Measurements from ENCODE around the gene ATOH8.

ATOH8 gene

DNA sequence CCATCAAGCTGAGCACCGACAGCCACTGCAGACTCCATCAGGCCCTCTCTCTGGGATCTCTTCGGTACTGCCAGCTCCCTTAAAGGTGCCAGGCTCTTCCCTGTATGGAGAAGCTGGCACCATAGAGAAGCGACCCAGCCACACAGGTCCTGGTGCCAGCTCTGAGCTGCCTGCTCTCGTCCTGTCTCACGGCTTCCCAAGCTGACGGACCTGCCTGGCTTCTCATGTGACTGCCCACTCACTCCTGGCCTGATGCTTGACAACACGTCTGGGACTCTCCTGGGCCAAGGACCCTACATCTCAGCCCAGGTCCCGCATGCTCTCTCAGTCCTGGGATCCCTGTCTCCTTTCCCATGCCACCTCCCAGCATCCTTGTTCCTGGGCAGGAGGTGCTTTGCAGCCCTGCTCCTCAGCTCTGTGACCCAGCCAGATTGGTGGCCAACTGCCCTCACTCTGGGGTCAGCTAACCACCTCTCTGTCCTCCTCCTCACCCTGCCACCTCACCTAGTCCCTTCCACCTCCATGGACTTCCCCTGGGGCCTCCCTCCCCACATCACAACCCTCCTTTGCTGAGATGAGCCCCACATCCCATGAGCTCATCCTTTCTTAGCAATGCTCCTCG lies 12.5 kb upstream of the ATOH8 start:
- ATAC-seq (ENCODE audit: insufficient read depth, low read depth): no peak
- H3K79me2 ChIP-seq (ENCODE audit: insufficient read depth, low read length): no peaks in the 10 kb centered on the region
- TF ChIP-seq EZH2 (IDR thresholded peaks at IDR 0.05; ENCODE audit: borderline replicate concordance, low read depth, low read length, severe bottlenecking): no peak
- no peaks in the 10 kb centered on the region for H3K36me3 ChIP-seq (ENCODE audit: insufficient read depth, low read length)
- H3K9ac ChIP-seq (ENCODE audit: low read depth, low read length): no peak overlapping the region
- H4K20me1 ChIP-seq (ENCODE audit: insufficient read depth, low read length): no peaks in the 10 kb centered on the region
- H3K4me3 ChIP-seq (ENCODE audit: low read depth in 1 of 2, low read length in 2 of 2): no peak overlapping the region
- no peak overlapping the region for H3K27ac ChIP-seq (ENCODE audit: low read length)
- H3K4me2 ChIP-seq (ENCODE audit: insufficient read depth, low read length): no peak overlapping the region
- no peak overlapping the region for H2AFZ ChIP-seq (ENCODE audit: low read depth, low read length)
- no peaks in the 10 kb centered on the region for H3K9me3 ChIP-seq (ENCODE audit: insufficient read depth, low read length, severe bottlenecking)
- H3K27me3 ChIP-seq (ENCODE audit: insufficient read depth, low read length, poor library complexity): peaks cover 21% of the 10 kb centered on the region
- DNase-seq: no peak
- H3K4me1 ChIP-seq (ENCODE audit: insufficient read depth, low read length): no peaks in the 10 kb centered on the region

DNA sequence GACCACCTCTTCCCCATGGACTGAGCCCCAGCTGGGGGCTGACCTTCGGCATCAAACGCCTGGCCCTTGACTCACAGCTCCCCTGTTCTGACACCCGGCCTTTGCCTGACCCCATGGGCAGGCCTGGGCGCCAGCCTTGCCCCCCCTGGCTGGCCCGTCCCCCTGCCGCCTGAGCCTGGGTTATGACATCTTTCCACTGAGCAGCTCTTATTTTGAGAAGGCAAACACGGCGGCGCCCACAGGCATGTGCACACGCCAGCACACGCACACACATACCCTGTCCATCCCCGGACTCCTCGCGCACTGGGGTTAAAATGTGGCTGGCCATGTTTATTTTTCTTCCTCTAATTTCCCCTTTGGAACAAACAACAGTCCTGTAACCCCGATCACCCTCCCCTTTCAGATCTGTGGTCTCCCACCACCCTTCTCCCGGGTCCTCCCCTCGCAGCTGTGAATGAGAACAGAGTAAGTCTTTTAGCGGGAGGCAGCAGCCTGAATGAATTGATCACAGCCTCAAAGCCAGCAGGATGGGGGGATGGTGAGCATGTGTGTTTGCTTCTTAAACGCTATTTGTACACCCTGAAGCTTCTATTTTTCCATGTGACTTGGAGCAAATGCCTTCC lies 11.8 kb upstream of the ATOH8 start:
- DNase-seq (peak; percentile 28), ATAC-seq (ENCODE audit: insufficient read depth, low read depth) (peak; percentile 68)
- H3K9ac ChIP-seq (ENCODE audit: low read depth, low read length): no peak overlapping the region
- no peak overlapping the region for H3K4me3 ChIP-seq (ENCODE audit: low read depth in 1 of 2, low read length in 2 of 2)
- no peak overlapping the region for H3K4me2 ChIP-seq (ENCODE audit: insufficient read depth, low read length)
- no peaks in the 10 kb centered on the region for H3K9me3 ChIP-seq (ENCODE audit: insufficient read depth, low read length, severe bottlenecking)
- H4K20me1 ChIP-seq (ENCODE audit: insufficient read depth, low read length): no peaks in the 10 kb centered on the region
- H3K36me3 ChIP-seq (ENCODE audit: insufficient read depth, low read length): no peaks in the 10 kb centered on the region
- H3K27me3 ChIP-seq (ENCODE audit: insufficient read depth, low read length, poor library complexity): peaks cover 19% of the 10 kb centered on the region
- H2AFZ ChIP-seq (ENCODE audit: low read depth, low read length): no peak overlapping the region
- TF ChIP-seq EZH2 (IDR thresholded peaks at IDR 0.05; ENCODE audit: borderline replicate concordance, low read depth, low read length, severe bottlenecking): no peak
- TF ChIP-seq, protein P1, sequence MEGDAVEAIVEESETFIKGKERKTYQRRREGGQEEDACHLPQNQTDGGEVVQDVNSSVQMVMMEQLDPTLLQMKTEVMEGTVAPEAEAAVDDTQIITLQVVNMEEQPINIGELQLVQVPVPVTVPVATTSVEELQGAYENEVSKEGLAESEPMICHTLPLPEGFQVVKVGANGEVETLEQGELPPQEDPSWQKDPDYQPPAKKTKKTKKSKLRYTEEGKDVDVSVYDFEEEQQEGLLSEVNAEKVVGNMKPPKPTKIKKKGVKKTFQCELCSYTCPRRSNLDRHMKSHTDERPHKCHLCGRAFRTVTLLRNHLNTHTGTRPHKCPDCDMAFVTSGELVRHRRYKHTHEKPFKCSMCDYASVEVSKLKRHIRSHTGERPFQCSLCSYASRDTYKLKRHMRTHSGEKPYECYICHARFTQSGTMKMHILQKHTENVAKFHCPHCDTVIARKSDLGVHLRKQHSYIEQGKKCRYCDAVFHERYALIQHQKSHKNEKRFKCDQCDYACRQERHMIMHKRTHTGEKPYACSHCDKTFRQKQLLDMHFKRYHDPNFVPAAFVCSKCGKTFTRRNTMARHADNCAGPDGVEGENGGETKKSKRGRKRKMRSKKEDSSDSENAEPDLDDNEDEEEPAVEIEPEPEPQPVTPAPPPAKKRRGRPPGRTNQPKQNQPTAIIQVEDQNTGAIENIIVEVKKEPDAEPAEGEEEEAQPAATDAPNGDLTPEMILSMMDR (IDR thresholded peaks at IDR 0.05; ENCODE audit: borderline replicate concordance, extremely low read depth, low read length, poor library complexity, severe bottlenecking): no peak
- H3K4me1 ChIP-seq (ENCODE audit: insufficient read depth, low read length): no peaks in the 10 kb centered on the region
- H3K27ac ChIP-seq (ENCODE audit: low read length): no peak overlapping the region
- no peaks in the 10 kb centered on the region for H3K79me2 ChIP-seq (ENCODE audit: insufficient read depth, low read length)

DNA sequence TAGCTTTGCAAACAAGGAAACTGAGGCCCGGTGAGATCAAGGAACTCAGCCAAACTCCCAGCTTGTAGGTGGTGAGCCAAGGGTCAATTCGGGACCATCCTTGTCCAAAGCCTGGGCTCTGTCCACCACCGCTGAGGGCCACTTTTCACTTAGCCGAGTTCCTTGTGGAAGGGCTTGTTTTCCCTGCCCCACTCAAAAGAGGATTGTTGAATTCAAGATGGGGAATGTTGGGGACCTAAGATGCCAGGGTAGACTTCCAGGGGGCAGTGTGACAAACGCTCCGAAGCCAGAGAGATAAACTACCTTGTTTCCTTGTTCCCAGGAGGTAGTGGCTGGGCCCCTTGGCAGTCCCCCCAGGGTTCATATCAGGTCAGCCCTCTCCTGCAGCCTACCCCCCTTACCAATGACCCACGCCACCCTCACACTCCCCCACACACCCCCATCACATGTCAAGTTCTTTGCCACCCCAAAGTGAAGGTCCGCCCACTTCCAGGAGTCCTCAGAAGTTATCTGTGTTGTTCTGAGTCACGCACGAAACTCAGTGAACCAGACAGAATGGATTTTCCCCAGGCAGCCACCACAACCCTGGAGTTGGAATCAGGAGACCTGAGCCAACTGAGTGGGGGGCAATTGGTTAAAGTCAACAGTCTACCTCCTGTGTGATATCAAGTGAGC lies 10.3 kb upstream of the ATOH8 start:
- Histone ChIP-seq H3K79me2 (ENCODE audit: insufficient read depth, low read length) (no peaks in the 10 kb centered on the region), H3K9me3 (ENCODE audit: insufficient read depth, low read length, severe bottlenecking) (no peaks in the 10 kb centered on the region), H3K4me3 (ENCODE audit: low read depth in 1 of 2, low read length in 2 of 2) (no peak overlapping the region), H3K27ac (ENCODE audit: low read length) (no peak overlapping the region), H2AFZ (ENCODE audit: low read depth, low read length) (no peak overlapping the region), H3K27me3 (ENCODE audit: insufficient read depth, low read length, poor library complexity) (peaks cover 9% of the 10 kb centered on the region), H3K36me3 (ENCODE audit: insufficient read depth, low read length) (no peaks in the 10 kb centered on the region), H3K9ac (ENCODE audit: low read depth, low read length) (no peak overlapping the region), H3K4me2 (ENCODE audit: insufficient read depth, low read length) (no peak overlapping the region), H4K20me1 (ENCODE audit: insufficient read depth, low read length) (no peaks in the 10 kb centered on the region), H3K4me1 (ENCODE audit: insufficient read depth, low read length) (no peaks in the 10 kb centered on the region)
- DNase-seq: no peak
- no peak for TF ChIP-seq EZH2 (IDR thresholded peaks at IDR 0.05; ENCODE audit: borderline replicate concordance, low read depth, low read length, severe bottlenecking)
- TF ChIP-seq, protein P1 (IDR thresholded peaks at IDR 0.05; ENCODE audit: borderline replicate concordance, extremely low read depth, low read length, poor library complexity, severe bottlenecking): no peak
- no peak for ATAC-seq (ENCODE audit: insufficient read depth, low read depth)

GRCh38 chr2:85744055-85744454 lies 9.7 kb upstream of the ATOH8 start:
- H3K27me3 ChIP-seq (ENCODE audit: insufficient read depth, low read length, poor library complexity): peaks cover 9% of the 10 kb centered on the region
- no peaks in the 10 kb centered on the region for H3K79me2 ChIP-seq (ENCODE audit: insufficient read depth, low read length)
- H2AFZ ChIP-seq (ENCODE audit: low read depth, low read length): no peak overlapping the region
- no peaks in the 10 kb centered on the region for H3K36me3 ChIP-seq (ENCODE audit: insufficient read depth, low read length)
- ATAC-seq (ENCODE audit: insufficient read depth, low read depth) (no peak), DNase-seq (no peak)
- H3K9ac ChIP-seq (ENCODE audit: low read depth, low read length): no peak overlapping the region
- H3K4me3 ChIP-seq (ENCODE audit: low read depth in 1 of 2, low read length in 2 of 2): no peak overlapping the region
- H4K20me1 ChIP-seq (ENCODE audit: insufficient read depth, low read length): no peaks in the 10 kb centered on the region
- no peak overlapping the region for H3K27ac ChIP-seq (ENCODE audit: low read length)
- H3K4me2 ChIP-seq (ENCODE audit: insufficient read depth, low read length): no peak overlapping the region
- no peak for TF ChIP-seq EZH2 (IDR thresholded peaks at IDR 0.05; ENCODE audit: borderline replicate concordance, low read depth, low read length, severe bottlenecking)
- TF ChIP-seq, protein P1 (IDR thresholded peaks at IDR 0.05; ENCODE audit: borderline replicate concordance, extremely low read depth, low read length, poor library complexity, severe bottlenecking): no peak
- no peaks in the 10 kb centered on the region for H3K9me3 ChIP-seq (ENCODE audit: insufficient read depth, low read length, severe bottlenecking)
- no peaks in the 10 kb centered on the region for H3K4me1 ChIP-seq (ENCODE audit: insufficient read depth, low read length)

All from DND-41 (cell line).